ENCODE results near the gene HNRNPUL1.

The HNRNPUL1 gene

GRCh38 chr19:41234512-41235168, 29.5 kb upstream of the HNRNPUL1 start:
- DNase-seq = no peak

GRCh38 chr19:41235480-41235879, 28.7 kb upstream of the HNRNPUL1 start:
- DNase-seq = no peak

GRCh38 chr19:41238244-41238643, 25.9 kb upstream of the HNRNPUL1 start:
- DNase-seq = no peak

- DNase-seq = no peak
These were observed 24.8 kb upstream of the HNRNPUL1 start for GRCh38 chr19:41239363-41239762.

GRCh38 chr19:41239961-41240574, 24.1 kb upstream of the HNRNPUL1 start:
- no peak for DNase-seq

- no peak for DNase-seq
These were observed 22.3 kb upstream of the HNRNPUL1 start for GRCh38 chr19:41241859-41242258.

GRCh38 chr19:41244117-41244516, 20.1 kb upstream of the HNRNPUL1 start:
- DNase-seq = no peak

GRCh38 chr19:41245843-41246242, 18.3 kb upstream of the HNRNPUL1 start:
- DNase-seq = no peak

GRCh38 chr19:41248895-41249294, 15.3 kb upstream of the HNRNPUL1 start:
- DNase-seq = no peak

GRCh38 chr19:41249707-41250423, 14.3 kb upstream of the HNRNPUL1 start:
- DNase-seq = no peak

- no peak for DNase-seq
These were observed 10.5 kb upstream of the HNRNPUL1 start for GRCh38 chr19:41253660-41254059.

GRCh38 chr19:41255171-41255570, 9.0 kb upstream of the HNRNPUL1 start:
- no peak for DNase-seq

GRCh38 chr19:41261474-41262190, 2.5 kb upstream of the HNRNPUL1 start:
- no peak for DNase-seq

GRCh38 chr19:41263042-41263849, 926 bp upstream of the HNRNPUL1 start:
- DNase-seq = peak; percentile 89

- peak; percentile 80 for DNase-seq
These were observed 616 bp downstream of the HNRNPUL1 start for GRCh38 chr19:41264581-41265394.

- peak; percentile 27 for DNase-seq
These were observed 1.4 kb downstream of the HNRNPUL1 start for GRCh38 chr19:41265395-41266153.

GRCh38 chr19:41269055-41269454, 4.9 kb downstream of the HNRNPUL1 start:
- no peak for DNase-seq

- DNase-seq = no peak
These were observed 5.4 kb downstream of the HNRNPUL1 start for GRCh38 chr19:41269571-41269970.

GRCh38 chr19:41273076-41273475, 8.9 kb downstream of the HNRNPUL1 start:
- no peak for DNase-seq

GRCh38 chr19:41274802-41275201, 10.6 kb downstream of the HNRNPUL1 start:
- no peak for DNase-seq

- DNase-seq = no peak
These were observed 12.1 kb downstream of the HNRNPUL1 start for GRCh38 chr19:41276231-41276630.
